Measurements from ENCODE around the gene TMEM132D.

The TMEM132D gene

DNA sequence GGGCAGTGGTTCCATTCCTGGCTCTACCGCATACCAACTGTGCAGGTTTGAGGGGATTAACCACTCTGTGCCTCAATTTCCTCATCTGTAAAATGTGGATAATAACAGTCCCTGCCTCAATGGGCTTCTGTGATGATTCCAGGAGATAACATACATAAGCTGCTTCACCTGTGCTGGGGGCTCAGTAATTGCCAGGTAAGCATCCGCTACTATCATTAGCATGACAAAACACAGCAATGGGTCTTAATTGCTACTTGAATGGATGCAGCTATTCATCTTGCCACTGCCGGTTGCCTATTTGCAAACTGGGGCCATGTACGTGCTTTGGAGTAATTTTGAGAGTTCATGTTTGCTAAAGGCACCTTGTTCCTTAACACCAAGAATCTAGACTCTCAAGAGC, 132.6 kb downstream of the TMEM132D start (continued):
- TF ChIP-seq, protein P1, sequence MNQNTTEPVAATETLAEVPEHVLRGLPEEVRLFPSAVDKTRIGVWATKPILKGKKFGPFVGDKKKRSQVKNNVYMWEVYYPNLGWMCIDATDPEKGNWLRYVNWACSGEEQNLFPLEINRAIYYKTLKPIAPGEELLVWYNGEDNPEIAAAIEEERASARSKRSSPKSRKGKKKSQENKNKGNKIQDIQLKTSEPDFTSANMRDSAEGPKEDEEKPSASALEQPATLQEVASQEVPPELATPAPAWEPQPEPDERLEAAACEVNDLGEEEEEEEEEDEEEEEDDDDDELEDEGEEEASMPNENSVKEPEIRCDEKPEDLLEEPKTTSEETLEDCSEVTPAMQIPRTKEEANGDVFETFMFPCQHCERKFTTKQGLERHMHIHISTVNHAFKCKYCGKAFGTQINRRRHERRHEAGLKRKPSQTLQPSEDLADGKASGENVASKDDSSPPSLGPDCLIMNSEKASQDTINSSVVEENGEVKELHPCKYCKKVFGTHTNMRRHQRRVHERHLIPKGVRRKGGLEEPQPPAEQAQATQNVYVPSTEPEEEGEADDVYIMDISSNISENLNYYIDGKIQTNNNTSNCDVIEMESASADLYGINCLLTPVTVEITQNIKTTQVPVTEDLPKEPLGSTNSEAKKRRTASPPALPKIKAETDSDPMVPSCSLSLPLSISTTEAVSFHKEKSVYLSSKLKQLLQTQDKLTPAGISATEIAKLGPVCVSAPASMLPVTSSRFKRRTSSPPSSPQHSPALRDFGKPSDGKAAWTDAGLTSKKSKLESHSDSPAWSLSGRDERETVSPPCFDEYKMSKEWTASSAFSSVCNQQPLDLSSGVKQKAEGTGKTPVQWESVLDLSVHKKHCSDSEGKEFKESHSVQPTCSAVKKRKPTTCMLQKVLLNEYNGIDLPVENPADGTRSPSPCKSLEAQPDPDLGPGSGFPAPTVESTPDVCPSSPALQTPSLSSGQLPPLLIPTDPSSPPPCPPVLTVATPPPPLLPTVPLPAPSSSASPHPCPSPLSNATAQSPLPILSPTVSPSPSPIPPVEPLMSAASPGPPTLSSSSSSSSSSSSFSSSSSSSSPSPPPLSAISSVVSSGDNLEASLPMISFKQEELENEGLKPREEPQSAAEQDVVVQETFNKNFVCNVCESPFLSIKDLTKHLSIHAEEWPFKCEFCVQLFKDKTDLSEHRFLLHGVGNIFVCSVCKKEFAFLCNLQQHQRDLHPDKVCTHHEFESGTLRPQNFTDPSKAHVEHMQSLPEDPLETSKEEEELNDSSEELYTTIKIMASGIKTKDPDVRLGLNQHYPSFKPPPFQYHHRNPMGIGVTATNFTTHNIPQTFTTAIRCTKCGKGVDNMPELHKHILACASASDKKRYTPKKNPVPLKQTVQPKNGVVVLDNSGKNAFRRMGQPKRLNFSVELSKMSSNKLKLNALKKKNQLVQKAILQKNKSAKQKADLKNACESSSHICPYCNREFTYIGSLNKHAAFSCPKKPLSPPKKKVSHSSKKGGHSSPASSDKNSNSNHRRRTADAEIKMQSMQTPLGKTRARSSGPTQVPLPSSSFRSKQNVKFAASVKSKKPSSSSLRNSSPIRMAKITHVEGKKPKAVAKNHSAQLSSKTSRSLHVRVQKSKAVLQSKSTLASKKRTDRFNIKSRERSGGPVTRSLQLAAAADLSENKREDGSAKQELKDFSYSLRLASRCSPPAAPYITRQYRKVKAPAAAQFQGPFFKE (tag by site-specific recombination; IDR thresholded peaks at IDR 0.05; ENCODE audit: borderline replicate concordance), result no peak
- TF ChIP-seq ZNF169 (tag by site-specific recombination; IDR thresholded peaks at IDR 0.05), result no peak

DNA sequence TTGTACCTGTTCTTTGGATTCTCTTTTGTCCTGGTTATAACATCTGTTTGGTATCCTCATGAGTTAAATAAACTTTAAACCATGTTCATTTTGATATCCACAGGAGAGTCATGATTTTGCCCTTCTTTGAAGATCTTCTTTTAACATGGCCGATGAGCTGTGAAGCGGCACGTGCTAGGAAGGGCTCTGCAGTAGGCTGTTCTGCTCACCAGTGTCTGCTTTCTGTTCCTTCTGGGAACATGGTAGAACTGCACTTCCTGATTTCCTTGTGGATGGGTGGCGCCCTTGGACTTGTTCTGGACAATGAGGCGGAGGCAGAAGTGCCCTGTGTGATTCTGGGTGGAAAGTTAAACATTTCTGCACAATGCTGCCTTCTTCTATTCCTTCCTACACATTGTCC, 138.1 kb downstream of the TMEM132D start:
- Histone ChIP-seq H3K36me3 (ENCODE audit: control insufficient read depth in 2 of 2, insufficient read depth in 1 of 2, low read length in 2 of 2) (no peaks in the 10 kb centered on the region), H3K9me3 (ENCODE audit: control insufficient read depth, insufficient read depth, low read depth, low read length) (no peaks in the 10 kb centered on the region), H3K4me3 (ENCODE audit: low read depth, low read length) (no peak overlapping the region), H3K27ac (ENCODE audit: extremely low read depth, low read depth, low read length) (no peak overlapping the region), H3K4me1 (ENCODE audit: control insufficient read depth, insufficient read depth, low read length) (no peaks in the 10 kb centered on the region)
- POLR2A ChIA-PET, result no interaction called here
- no peak for TF ChIP-seq YY1 (tag by site-specific recombination; IDR thresholded peaks at IDR 0.05)
- TF ChIP-seq SETDB1 (IDR thresholded peaks at IDR 0.05; ENCODE audit: insufficient read length, low read length), result peak; percentile 42
- CTCF ChIA-PET, result no interaction called here

DNA sequence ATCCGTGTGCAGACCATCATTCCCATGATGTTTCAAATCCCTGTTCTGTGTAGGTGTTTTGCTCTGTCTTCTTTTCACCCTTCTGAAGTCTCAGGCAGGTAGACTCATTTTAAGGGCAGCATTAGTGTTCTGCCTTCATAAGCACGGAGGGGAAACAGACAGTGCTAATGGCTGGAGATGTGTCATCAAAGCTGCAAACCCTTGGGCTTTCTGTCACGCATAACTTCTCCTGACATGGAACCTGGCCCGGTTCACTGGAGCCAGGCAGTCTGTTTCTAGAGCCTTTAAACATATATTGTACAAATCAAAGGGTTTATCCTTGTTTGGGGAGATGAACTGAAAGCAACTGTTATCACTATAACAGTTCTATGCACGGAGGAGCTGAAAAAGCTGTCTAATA, 141.4 kb downstream of the TMEM132D start:
- H3K36me3 ChIP-seq (ENCODE audit: control insufficient read depth in 2 of 2, insufficient read depth in 1 of 2, low read length in 2 of 2), result no peaks in the 10 kb centered on the region
- ChIA-PET POLR2A (no interaction called here), CTCF (no interaction called here)
- H3K4me1 ChIP-seq (ENCODE audit: control insufficient read depth, insufficient read depth, low read length), result no peaks in the 10 kb centered on the region
- no peak overlapping the region for H3K4me3 ChIP-seq (ENCODE audit: low read depth, low read length)
- no peaks in the 10 kb centered on the region for H3K9me3 ChIP-seq (ENCODE audit: control insufficient read depth, insufficient read depth, low read depth, low read length)
- TF ChIP-seq, protein P2, sequence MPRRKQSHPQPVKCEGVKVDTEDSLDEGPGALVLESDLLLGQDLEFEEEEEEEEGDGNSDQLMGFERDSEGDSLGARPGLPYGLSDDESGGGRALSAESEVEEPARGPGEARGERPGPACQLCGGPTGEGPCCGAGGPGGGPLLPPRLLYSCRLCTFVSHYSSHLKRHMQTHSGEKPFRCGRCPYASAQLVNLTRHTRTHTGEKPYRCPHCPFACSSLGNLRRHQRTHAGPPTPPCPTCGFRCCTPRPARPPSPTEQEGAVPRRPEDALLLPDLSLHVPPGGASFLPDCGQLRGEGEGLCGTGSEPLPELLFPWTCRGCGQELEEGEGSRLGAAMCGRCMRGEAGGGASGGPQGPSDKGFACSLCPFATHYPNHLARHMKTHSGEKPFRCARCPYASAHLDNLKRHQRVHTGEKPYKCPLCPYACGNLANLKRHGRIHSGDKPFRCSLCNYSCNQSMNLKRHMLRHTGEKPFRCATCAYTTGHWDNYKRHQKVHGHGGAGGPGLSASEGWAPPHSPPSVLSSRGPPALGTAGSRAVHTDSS (tag by site-specific recombination; IDR thresholded peaks at IDR 0.05), result no peak
- TF ChIP-seq, protein P3, sequence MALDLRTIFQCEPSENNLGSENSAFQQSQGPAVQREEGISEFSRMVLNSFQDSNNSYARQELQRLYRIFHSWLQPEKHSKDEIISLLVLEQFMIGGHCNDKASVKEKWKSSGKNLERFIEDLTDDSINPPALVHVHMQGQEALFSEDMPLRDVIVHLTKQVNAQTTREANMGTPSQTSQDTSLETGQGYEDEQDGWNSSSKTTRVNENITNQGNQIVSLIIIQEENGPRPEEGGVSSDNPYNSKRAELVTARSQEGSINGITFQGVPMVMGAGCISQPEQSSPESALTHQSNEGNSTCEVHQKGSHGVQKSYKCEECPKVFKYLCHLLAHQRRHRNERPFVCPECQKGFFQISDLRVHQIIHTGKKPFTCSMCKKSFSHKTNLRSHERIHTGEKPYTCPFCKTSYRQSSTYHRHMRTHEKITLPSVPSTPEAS (tag by site-specific recombination; IDR thresholded peaks at IDR 0.05), result no peak
- TF ChIP-seq ZNF23 (tag by site-specific recombination; IDR thresholded peaks at IDR 0.05; ENCODE audit: borderline replicate concordance) (no peak), ZIC2 (tag by site-specific recombination; IDR thresholded peaks at IDR 0.05) (no peak), BCL11B (tag by site-specific recombination; IDR thresholded peaks at IDR 0.05; ENCODE audit: low read depth) (no peak), WT1 (tag by site-specific recombination; IDR thresholded peaks at IDR 0.05) (no peak), IKZF3 (tag by site-specific recombination; IDR thresholded peaks at IDR 0.05) (no peak), OVOL3 (tag by site-specific recombination; IDR thresholded peaks at IDR 0.05) (no peak), ZNF707 (tag by site-specific recombination; IDR thresholded peaks at IDR 0.05) (no peak)
- no peak overlapping the region for H3K27ac ChIP-seq (ENCODE audit: extremely low read depth, low read depth, low read length)

Measured in HEK293 (cell line).